Glomerular endothelial cell (primary cell): ENCODE measurements around the gene IFT52. TPM values are rescaled to one million over a fixed set of nuclear protein-coding genes. Genes with fewer than 3 reads are reported as not detected.
"Not testable (repeated sequence)": the region's sequence is repeated elsewhere in the genome, so short reads cannot be mapped to it uniquely, and the experiment has no call there.

Experiments
- DNase-seq: peaks from one replicate; pipeline ENCODE4 v3.0.0-alpha.2; 2011; ENCODE audit warnings: low read depth, low spot score; ENCODE audit errors: extremely low read depth
- total RNA-seq: library from RNA; depleted of rRNA; stranded (reverse); fragments of >200 nt; gene quantifications from 2 replicates; pipeline ENCODE4 v1.2.3, GENCODE V29; 2015

The IFT52 gene
- total RNA-seq, 1 donor from 2014 or later, result 41.0 TPM

DNA sequence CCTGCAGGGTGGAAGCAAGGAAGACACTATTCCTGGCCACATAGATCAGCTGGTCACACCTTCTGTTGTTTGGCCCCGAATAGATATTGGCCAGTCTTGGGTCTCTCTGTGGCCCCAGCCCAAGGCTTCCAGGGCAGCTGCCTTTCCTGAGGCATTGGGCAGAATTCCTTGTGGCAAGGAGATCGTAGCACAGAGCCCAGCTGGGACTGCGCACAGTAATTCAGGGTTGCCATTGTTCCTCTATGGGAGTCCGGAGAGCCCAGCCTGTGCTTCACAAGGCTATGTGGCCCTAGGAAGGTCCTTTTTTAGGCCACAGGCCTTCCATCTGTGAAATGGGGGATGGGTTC is 25.0 kb upstream of the IFT52 start:
- DNase-seq, result no peak

DNA sequence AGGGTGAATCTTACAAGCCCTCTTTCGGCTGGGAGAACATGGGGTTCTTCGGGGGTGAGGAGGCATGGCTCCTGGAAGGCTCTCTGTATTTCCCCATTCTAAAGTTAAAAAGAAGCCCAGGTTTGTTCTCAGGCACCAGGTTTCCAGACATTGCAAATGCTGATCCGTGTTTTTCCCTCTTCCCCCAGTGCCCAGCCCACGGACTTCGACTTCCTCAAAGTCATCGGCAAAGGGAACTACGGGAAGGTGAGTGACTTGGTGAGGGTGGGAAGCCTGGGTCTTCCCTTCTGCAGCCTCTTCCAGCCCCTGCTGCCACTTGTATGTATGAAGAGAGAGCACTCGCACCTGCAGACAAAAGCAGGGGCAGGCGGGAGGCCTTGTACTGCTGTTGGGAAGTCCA is 23.3 kb upstream of the IFT52 start:
- no peak for DNase-seq

DNA sequence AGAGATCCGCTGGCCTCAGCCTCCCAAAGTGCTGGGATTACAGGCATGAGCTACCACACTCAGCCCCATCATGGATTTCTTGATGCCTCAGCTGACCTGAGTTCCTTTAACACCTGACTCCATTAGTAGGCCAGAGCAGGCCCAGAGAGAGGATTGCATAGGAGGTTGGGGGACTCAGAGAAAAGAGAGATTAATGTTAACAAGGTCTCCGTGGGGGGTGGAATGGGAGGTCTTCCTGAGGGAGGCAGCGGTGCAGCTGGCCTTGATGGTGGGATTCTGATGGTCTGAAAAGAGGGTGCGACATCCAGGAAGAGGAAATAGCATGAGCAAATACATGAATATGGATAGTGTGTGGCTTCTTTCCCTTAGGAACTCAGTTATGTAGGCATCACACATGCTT is 22.0 kb upstream of the IFT52 start:
- no peak for DNase-seq

DNA sequence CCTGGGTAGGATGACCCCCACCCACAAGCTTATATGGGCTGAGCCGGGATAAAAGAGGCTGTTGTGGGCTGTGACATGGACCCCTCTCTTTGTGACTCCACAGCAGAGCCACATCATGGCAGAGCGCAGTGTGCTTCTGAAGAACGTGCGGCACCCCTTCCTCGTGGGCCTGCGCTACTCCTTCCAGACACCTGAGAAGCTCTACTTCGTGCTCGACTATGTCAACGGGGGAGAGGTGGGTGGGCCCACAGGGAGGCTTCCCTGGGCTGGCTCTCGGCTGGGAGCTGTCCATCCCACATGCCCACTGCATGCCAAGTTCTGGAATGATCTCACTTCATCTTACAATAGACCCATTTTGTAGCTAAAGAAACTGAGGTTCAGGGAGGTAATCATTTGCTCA is 21.5 kb upstream of the IFT52 start:
- no peak for DNase-seq

DNA sequence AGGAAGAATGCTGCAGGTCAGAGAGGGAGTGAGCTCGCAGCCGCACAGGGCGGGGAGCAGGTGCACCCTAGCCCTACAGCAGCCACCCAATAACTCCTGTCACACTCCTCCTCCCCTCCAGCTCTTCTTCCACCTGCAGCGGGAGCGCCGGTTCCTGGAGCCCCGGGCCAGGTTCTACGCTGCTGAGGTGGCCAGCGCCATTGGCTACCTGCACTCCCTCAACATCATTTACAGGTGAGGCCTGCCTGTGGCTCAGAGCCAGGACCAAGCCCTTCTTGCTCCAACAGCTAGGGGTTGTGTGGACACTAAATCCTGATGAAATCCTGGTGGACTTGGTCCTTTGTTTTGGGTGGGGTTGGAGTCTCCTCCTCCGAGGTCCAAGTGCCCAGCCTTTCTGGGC is 20.2 kb upstream of the IFT52 start:
- no peak for DNase-seq

DNA sequence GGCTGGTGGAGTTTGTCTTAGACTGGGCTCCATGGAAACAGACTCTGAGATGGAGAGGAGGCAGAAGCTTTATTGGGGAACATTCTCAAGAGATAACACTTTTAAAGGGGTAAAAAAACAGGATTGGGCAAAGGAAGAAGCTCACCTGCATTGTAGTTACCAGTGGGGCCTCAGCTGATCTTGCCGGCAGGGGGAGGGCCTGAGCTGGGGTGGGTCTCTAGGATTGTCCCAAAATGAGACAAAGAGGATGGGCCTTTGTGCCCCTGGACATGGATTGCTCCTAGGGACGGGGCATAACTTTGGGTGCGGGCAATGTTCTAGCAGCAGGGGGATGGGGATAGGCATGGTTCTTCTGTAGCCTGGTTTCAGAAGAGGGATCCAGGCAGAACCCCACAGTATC is 19.4 kb upstream of the IFT52 start:
- no peak for DNase-seq

DNA sequence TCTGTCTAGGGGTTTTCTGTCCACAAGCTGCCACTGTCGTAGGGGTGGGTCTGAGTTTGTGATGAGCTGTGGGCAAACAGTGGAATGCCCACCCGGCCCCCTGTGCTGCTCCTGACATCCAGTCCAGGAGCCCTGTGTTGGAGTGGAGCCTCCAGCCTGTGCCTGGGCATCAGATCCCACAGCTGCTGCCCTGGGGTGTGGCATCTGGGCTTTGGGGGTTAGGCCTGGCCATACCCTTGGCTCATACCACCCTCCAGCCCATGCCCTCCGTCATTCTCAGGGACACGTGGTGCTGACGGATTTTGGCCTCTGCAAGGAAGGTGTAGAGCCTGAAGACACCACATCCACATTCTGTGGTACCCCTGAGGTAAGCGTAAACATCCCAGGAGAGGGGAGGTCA is 19.0 kb upstream of the IFT52 start:
- no peak for DNase-seq

DNA sequence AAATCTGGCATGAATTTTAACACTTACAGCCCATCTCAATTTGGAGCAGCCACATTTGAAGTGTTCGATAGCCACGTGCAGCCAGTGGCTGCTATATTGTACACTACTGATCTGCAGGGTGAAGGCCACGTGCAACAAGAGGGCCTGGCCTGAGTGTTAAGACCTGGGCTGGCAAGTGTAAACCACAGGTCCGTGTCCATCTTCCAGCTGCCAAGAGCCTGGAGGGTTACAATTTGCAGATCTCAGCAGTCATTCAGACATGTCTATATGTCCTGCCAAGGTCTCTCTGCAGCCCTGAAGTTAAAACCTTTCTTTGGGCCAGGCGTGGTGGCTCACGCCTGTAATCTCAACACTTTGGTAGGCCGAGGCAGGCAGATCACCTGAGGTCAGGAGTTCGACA is 17.8 kb upstream of the IFT52 start:
- no peak for DNase-seq

DNA sequence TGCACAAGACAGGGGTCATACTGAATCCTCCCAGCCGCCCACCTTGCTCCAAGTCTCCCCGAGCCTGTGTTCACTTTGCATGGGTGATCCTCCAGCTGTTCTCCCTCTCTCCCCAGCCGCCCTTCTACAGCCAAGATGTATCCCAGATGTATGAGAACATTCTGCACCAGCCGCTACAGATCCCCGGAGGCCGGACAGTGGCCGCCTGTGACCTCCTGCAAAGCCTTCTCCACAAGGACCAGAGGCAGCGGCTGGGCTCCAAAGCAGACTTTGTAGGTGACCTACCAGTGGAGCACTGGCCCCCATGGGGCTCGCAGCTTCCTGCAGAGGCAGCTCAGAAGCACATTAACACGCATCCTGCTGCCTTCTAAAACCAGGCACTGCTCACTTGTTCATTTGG is 14.6 kb upstream of the IFT52 start:
- no peak for DNase-seq

DNA sequence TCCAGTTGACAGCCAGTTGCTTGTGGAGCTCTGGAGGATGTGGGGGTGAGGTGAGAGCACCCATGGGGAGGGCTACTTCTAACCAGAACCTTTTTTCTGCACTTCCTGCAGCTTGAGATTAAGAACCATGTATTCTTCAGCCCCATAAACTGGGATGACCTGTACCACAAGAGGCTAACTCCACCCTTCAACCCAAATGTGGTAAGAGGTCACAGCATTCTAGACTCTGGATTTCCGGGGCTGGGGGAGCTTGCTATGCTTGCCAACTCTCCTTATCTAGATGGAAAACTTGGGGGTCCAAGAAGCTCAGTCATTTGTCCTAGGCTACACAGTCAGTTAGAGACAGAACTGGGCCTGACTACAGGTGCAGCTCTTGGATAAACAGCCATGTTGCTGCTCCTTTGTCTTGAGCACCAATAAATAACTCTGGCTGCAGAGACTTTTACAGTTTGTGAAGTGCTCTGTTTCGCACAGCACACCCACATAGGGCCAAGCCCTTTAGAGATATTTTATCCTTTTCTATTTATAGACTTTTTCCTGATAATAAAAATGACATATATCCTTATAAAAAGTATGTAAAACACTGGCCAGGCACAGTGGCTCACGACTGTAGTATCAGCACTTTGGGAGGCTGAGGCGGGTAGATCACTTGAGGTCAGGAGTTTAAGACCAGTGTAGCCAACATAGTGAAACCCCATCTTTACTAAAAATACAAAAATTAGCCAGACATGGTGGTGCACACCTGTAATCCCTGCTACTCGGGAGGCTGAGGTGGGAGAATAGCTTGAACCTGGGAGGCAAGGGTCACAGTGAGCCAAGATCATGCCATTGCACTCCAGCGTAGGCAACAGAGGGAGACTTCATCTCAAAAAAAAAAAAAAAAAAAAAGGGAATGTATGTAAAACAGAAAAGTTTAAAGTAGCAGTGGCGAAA is 10.6 kb upstream of the IFT52 start:
- no peak for DNase-seq

DNA sequence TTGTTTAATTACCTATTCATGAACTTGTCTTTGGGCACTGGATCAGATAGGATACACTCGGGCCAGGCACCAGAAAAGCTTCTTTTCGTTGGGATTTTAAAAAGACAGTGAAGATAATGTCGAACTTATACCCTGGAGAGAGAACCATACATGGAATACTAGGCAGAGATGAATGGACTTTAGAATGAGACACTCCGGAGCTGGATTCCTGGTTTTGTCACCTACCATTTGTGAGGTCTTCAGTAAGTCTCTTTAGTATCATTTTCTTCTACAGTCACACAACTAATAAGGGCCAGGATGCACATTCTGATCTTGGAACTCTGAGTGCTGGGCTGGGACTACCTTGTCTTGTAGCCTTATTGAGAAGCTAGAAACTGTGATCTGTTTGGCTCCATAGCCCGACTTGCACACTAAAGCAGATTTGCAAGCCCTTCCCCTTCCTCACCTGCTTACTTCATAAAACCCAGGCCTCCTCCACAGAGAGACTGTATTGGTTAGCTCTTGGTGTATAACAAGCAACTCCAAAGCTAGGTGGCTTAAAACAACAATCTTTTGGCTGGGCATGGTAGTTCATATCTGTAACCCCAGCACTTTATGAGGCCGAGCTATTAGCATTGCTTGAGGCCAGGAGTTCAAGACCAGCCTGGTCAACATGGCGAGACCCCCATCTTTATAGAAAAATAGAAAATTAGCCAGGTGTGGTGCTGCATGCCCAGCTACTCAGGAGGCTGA is 7.4 kb upstream of the IFT52 start:
- no peak for DNase-seq

DNA sequence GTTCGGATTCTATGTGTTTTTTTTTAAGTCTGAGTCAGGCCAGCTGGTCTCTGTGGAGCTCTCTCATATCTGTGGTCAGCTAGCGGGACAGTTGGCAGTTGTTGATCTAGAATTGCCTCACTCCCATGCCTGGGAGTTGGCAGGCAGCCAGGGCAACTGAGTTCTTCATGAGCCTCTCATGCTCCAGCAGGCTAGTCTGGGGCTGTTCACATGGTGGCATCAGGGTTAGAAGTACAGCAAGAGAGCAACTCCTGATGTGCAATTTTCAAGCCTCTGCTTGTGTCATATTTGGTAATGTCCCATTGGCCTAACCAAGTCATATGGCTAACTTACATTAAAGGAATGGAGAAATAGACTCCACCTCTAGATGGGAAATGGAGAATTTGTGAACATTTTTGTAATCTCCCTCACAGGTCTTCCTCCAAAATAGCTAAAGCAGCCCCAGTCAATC is 6.7 kb upstream of the IFT52 start:
- no peak for DNase-seq

DNA sequence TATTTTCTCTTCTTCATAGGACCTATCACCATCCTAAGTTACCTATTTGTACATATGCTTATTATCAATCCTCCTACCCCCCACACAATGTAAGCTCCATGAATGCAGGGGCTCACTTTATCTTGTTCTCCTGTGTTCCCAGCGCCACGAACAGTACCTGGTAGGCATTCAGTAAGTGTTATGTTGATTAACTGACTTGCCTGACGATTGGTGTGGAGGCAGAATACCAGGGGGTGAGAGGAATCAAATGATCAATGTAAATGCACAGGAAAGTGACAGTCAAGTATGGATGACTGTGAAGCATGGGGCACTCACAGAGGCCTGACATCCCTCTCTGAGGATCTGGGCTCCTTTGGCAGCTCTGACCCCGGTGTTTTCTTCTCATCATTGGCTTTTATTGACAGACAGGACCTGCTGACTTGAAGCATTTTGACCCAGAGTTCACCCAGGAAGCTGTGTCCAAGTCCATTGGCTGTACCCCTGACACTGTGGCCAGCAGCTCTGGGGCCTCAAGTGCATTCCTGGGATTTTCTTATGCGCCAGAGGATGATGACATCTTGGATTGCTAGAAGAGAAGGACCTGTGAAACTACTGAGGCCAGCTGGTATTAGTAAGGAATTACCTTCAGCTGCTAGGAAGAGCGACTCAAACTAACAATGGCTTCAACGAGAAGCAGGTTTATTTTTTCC is 6.1 kb upstream of the IFT52 start:
- no peak for DNase-seq

DNA sequence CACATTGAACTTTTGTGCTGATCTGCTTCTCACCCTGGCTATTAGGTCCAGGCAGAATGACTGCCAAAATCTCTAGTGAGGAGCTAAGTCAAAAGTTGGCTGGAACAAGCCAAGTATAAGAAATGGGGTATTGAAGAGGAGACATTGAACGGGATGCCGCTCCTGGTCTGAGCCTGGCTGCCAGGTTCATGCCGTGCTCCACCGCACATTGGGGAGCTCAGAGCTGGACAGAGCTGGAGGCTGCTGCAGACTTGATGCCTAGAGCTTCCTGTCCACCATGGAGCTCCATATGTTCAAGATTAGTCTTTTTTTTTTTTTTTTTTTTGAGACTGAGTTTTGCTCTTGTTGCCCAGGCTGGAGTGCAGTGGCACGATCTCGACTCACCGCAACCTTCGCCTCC is 4.1 kb upstream of the IFT52 start:
- DNase-seq, result no peak

DNA sequence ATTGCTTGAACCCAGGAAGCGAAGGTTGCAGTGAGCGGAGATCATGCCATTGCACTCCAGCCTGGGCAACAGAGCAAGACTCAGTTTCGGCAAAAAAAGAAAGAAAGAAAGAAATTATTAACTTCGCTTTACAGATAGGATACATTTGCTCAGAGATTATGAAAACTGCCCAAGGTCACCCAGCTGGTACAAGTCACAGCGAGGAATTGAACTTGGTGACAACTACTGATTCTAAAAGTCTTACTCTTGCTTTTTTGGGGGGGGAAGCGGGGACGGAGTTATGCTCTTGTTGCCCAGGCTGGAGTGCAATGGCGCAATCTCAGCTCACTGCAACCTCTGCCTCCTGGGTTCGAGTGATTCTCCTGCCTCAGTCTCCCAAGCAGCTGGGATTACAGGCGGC is 2.2 kb upstream of the IFT52 start:
- DNase-seq, result not testable (repeated sequence)

DNA sequence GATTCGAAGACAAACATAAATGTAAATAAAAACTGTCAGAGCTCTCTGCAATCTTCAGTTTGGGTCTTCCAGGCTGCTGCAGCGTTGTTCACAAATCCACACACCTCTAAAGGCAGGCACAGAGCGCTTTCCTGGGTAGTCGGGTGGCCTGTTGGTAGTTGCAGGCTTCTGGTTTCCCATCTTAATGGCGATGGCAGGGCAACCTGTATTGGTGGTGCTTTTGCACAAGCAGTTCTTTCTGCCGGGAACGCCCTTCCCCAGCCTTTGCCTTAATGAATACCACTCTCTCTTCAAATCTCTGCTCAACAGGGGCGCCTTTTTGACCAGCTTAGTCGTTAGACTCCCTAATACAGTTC is 723 bp upstream of the IFT52 start:
- DNase-seq, result no peak

DNA sequence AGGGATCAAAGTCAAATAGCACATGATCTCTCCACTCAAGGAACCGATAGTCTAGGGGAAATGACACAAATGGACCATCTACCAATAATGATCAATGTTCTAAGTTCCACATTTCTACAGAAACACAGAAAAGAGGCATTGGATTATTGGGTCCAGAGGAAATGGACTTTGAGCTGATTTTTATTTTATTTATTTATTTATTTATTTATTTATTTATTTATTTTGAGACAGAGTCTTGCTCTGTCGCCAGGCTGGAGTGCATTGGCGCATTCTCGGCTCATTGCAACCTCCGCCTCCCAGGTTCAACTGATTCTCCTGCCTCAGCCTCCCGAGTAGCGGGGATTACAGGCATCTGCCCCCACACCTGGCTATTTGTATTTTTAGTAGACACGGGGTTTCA is 11.2 kb downstream of the IFT52 start:
- not testable (repeated sequence) for DNase-seq

DNA sequence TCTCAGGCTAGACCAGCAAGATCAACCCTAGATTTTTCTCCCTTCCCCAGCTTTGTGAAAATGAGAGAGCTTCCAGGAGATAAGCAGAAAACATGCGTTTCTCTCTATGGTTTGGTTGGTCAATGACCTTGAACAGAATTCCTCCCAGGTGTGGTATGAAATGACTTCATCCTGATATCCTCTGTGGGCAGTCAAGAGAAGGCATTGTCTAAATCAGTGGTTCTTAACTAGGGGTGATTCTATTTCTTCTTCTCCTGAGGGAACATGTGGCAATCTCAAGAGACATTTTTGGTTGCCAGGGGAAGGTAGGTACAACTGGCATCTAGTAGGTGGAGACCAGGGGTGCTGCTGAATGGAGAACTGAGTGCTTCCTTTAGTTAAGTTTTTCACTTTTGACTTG is 12.4 kb downstream of the IFT52 start:
- no peak for DNase-seq

DNA sequence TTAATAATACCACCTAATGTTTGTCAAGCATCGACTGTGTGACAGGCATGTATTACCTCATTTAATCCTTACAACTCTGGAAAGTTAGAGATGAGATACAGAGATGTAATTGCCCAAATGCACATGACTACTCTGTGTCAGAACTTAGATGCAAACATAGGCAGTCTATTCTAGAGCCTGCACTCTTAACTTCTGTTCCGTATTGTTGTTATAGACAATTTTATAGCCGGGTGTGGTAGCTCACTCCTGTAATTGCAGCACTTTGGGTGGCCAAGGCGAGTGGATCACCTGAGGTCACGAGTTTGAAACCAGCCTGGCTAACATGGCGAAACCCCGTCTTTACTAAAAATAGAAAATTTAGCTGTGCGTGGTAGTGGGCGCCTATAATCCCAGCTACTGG is 15.0 kb downstream of the IFT52 start:
- no peak for DNase-seq

DNA sequence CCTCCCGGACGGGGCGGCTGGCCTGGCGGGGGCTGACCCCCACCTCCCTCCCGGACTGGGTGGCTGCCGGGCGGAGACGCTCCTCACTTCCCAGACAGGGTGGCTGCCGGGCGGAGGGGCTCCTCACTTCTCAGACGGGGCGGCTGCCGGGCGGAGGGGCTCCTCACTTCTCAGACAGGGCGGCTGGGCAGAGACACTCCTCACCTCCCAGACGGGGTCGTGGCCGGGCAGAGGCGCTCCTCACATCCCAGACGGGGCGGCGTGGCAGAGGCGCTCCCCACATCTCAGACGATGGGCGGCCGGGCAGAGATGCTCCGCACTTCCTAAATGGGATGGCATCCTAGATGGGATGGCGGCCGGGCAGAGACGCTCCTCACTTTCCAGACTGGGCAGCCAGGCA is 16.5 kb downstream of the IFT52 start:
- not testable (repeated sequence) for DNase-seq

DNA sequence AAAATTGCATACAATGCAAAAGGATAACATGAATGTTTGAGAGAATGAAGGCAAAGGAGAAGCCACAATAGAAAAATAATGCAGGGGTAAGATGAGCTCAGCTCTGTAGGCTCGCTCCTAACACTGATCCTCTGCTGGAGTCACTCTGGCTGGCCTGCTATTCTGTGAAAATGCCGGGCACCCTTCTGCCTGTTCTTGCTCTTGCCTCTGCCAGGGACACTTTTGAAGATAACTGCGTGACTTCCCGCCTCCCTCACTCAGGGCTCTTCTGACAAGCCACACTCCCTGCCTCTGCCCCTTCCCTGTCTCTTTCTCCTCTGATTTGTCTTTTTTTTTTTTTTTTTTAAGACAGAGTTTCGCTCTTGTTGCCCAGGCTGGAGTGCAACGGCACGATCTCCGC is 40.9 kb downstream of the IFT52 start:
- DNase-seq, result no peak

DNA sequence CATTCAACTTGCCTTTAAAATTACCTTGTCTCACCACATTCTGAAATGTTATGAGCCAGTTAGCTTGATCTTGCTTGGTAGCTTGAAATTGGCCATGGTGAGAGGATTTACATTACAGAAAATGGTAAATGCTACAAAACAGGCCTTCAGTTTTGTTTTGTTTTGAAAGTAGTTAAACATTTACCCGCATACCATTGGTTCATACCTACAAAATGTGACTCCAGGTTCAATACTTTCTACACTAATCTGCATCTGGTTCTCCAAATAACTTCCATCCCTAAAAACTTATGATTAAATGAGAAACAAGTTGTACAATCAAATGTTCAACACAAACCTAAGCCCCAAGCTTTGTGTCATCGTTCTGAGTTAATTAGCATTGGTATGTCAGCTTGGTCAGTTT is 45.7 kb downstream of the IFT52 start:
- no peak for DNase-seq
